8988T (cell line): ENCODE results near the gene RNF180.
"Not testable (repeated sequence)": the region's sequence is repeated elsewhere in the genome, so short reads cannot be mapped to it uniquely, and the experiment has no call there.

Source experiments
- DNase-seq: peaks from one replicate; pipeline ENCODE4 v3.0.0; 2011

Gene RNF180

GRCh38 chr5:64181440-64181839 is 15.8 kb downstream of the RNF180 start:
- no peak for DNase-seq

- DNase-seq: no peak
Observed at GRCh38 chr5:64183956-64184355, 18.3 kb downstream of the RNF180 start.

GRCh38 chr5:64184832-64185231 is 19.2 kb downstream of the RNF180 start:
- DNase-seq: no peak

GRCh38 chr5:64188776-64189175 is 23.1 kb downstream of the RNF180 start:
- no peak for DNase-seq

GRCh38 chr5:64190562-64191306 is 25.1 kb downstream of the RNF180 start:
- DNase-seq: no peak

- no peak for DNase-seq
Observed at GRCh38 chr5:64195981-64196380, 30.3 kb downstream of the RNF180 start.

- no peak for DNase-seq
Observed at GRCh38 chr5:64199425-64199824, 33.8 kb downstream of the RNF180 start.

- no peak for DNase-seq
Observed at GRCh38 chr5:64201996-64202395, 36.4 kb downstream of the RNF180 start.

- DNase-seq: no peak
Observed at GRCh38 chr5:64206653-64207052, 41.0 kb downstream of the RNF180 start.

- DNase-seq: no peak
Observed at GRCh38 chr5:64207978-64208377, 42.3 kb downstream of the RNF180 start.

- DNase-seq: no peak
Observed at GRCh38 chr5:64209353-64209752, 43.7 kb downstream of the RNF180 start.

- DNase-seq: no peak
Observed at GRCh38 chr5:64210866-64211265, 45.2 kb downstream of the RNF180 start.

GRCh38 chr5:64213011-64213410 is 47.4 kb downstream of the RNF180 start:
- DNase-seq: no peak

- DNase-seq: no peak
Observed at GRCh38 chr5:64213531-64213930, 47.9 kb downstream of the RNF180 start.

GRCh38 chr5:64214132-64214531 is 48.5 kb downstream of the RNF180 start:
- DNase-seq: no peak

- DNase-seq: no peak
Observed at GRCh38 chr5:64221911-64222310, 56.3 kb downstream of the RNF180 start.

GRCh38 chr5:64225286-64225981 is 59.8 kb downstream of the RNF180 start:
- not testable (repeated sequence) for DNase-seq

- not testable (repeated sequence) for DNase-seq
Observed at GRCh38 chr5:64227131-64227537, 61.5 kb downstream of the RNF180 start.

- peak; percentile 38 for DNase-seq
Observed at GRCh38 chr5:64229163-64229774, 63.6 kb downstream of the RNF180 start.

- DNase-seq: no peak
Observed at GRCh38 chr5:64260756-64261155, 95.1 kb downstream of the RNF180 start.

GRCh38 chr5:64269164-64269563 is 103.5 kb downstream of the RNF180 start:
- DNase-seq: no peak

- DNase-seq: no peak
Observed at GRCh38 chr5:64273276-64273675, 107.6 kb downstream of the RNF180 start.

GRCh38 chr5:64285188-64286130 is 119.8 kb downstream of the RNF180 start:
- no peak for DNase-seq
